A549 (cell line): ENCODE measurements around the gene CDIPT. TPM values are rescaled to one million over a fixed set of nuclear protein-coding genes. Genes with fewer than 3 reads are reported as not detected.

Experiments used
- ATAC-seq, 2 experiments: fragments of 200-7000 bp in 1 of 2; fragments of >200 bp in 1 of 2; cut with Nextera tagmentation in 1 of 2; cut with Tn5 transposase in 1 of 2; 3 replicates each; pipeline versions ENCODE4 v1.8.0 to v1.9.1; 2018 to 2020; ENCODE audit warnings: mild to moderate bottlenecking in 1 of 2, moderate library complexity in 1 of 2
- CTCF ChIA-PET: fragments of 300-600 bp; sonication (Branson Sonifier 250); formaldehyde crosslinking; extraction: SDS; loops from one replicate; lab custom pipeline; 2021; ENCODE audit warnings: antibody characterized with exemption, inconsistent platforms; lab: Yijun Ruan, JAX
- POLR2A ChIA-PET: fragments of 350-600 bp; formaldehyde crosslinking; extraction: SDS; loops from one replicate; lab custom pipeline; 2021; ENCODE audit warnings: antibody characterized with exemption, inconsistent platforms; lab: Yijun Ruan, JAX
- DNase-seq, 2 experiments: peaks; one replicate each; pipeline versions ENCODE4 v3.0.0 to v3.0.0-alpha.2; 2011 to 2016; ENCODE audit warnings: low read depth in 1 of 2, low spot score in 1 of 2
- FAIRE-seq: peaks from 2 replicates; lab custom pipeline; 2011; peaks lifted over from hg19 to GRCh38; lab: Jason Lieb, UNC
- H3K27ac ChIP-seq, 2 experiments: fragments of >200 bp; sonication (Bioruptor Twin); formaldehyde crosslinking; 3 replicates each; pipeline ENCODE4 v1.5.1; 2016 to 2017
- H3K4me1 ChIP-seq: fragments of >200 bp; sonication (Bioruptor Twin); formaldehyde crosslinking; 3 replicates; pipeline ENCODE4 v1.6.1; 2016
- H3K4me2 ChIP-seq: fragments of >200 bp; sonication (Bioruptor Twin); formaldehyde crosslinking; 3 replicates; pipeline ENCODE4 v1.6.1; 2016
- H3K4me3 ChIP-seq: fragments of >200 bp; sonication (Bioruptor Twin); formaldehyde crosslinking; 3 replicates; pipeline ENCODE4 v1.5.1; 2016
- H3K9me3 ChIP-seq: fragments of >200 bp; sonication (Bioruptor Twin); formaldehyde crosslinking; 3 replicates; pipeline ENCODE4 v1.6.1; 2016
- BCL3 ChIP-seq: fragments of >200 bp; sonication (Bioruptor Twin); formaldehyde crosslinking; IDR thresholded peaks from 3 replicates; pipeline ENCODE4 v1.6.1; 2016
- BHLHE40 ChIP-seq: IDR thresholded peaks from 2 replicates; pipeline ENCODE4 v1.6.1; 2012; ENCODE audit warnings: low read depth, low read length, inconsistent platforms
- CBX2 ChIP-seq: fragments of 200-600 bp; sonication (generic); IDR thresholded peaks from 2 replicates; pipeline ENCODE4 v1.6.1; 2016; ENCODE audit warnings: low read depth, mild to moderate bottlenecking, borderline replicate concordance
- CEBPB ChIP-seq, 2 experiments: fragments of >200 bp in 1 of 2; sonication (Bioruptor Twin) in 1 of 2; formaldehyde crosslinking in 1 of 2; IDR thresholded peaks; 2 replicates each; pipeline ENCODE4 v1.6.1; 2012 to 2016
- E2F6 ChIP-seq: IDR thresholded peaks from 2 replicates; pipeline ENCODE4 v1.6.1; 2012; ENCODE audit warnings: low read depth, borderline replicate concordance
- EHMT2 ChIP-seq: fragments of 200-600 bp; sonication (generic); IDR thresholded peaks from 2 replicates; pipeline ENCODE4 v1.6.1; 2016; ENCODE audit warnings: antibody characterized with exemption, low read depth, mild to moderate bottlenecking, moderate library complexity
- EP300 ChIP-seq, 2 experiments: fragments of >200 bp; sonication (Bioruptor Twin); formaldehyde crosslinking; IDR thresholded peaks; 2 replicates in 1 of 2; 3 replicates in 1 of 2; pipeline ENCODE4 v1.6.1; 2016 to 2017
- ESRRA ChIP-seq: fragments of 150-350 bp; IDR thresholded peaks from 2 replicates; pipeline ENCODE4 v1.6.1; 2014; ENCODE audit warnings: mild to moderate bottlenecking, low read length, borderline replicate concordance
- FOXS1 ChIP-seq: fragments of 250-450 bp; sonication (Bioruptor Pico); IDR thresholded peaks from 2 replicates; pipeline ENCODE4 v1.5.0; 2020; ENCODE audit warnings: mild to moderate bottlenecking, moderate library complexity
- HES2 ChIP-seq: fragments of >200 bp; sonication (Bioruptor Twin); formaldehyde crosslinking; IDR thresholded peaks from 2 replicates; pipeline ENCODE4 v1.6.1; 2016
- HOXB5 ChIP-seq: fragments of 250-450 bp; sonication (Bioruptor Pico); IDR thresholded peaks from 2 replicates; pipeline ENCODE4 v1.5.0; 2020; ENCODE audit warnings: mild to moderate bottlenecking, moderate library complexity
- JUN ChIP-seq, 2 experiments: fragments of >200 bp; sonication (Bioruptor Twin); formaldehyde crosslinking; IDR thresholded peaks; 2 replicates in 1 of 2; 3 replicates in 1 of 2; pipeline ENCODE4 v1.6.1; 2016 to 2017
- KDM1A ChIP-seq: fragments of 200-600 bp; sonication (generic); IDR thresholded peaks from 2 replicates; pipeline ENCODE4 v1.6.1; 2016; ENCODE audit warnings: low read depth, mild to moderate bottlenecking
- MAZ ChIP-seq: fragments of 150-350 bp; IDR thresholded peaks from 2 replicates; pipeline ENCODE4 v1.6.1; 2014; ENCODE audit warnings: antibody characterized with exemption, low read depth, low read length, borderline replicate concordance
- MYC ChIP-seq: IDR thresholded peaks from 2 replicates; pipeline ENCODE4 v1.6.1; 2012; ENCODE audit warnings: mild to moderate bottlenecking, inconsistent platforms, low read length, improper control_type of control experiment, borderline replicate concordance
- NFE2L2 ChIP-seq: fragments of 150-350 bp; conservative IDR thresholded peaks from 2 replicates; pipeline ENCODE4 v1.6.1; 2014; ENCODE audit warnings: low read length
- POLR2A ChIP-seq: IDR thresholded peaks from 2 replicates; pipeline ENCODE4 v1.6.1; 2012; ENCODE audit warnings: mild to moderate bottlenecking, low read length
- RAD21 ChIP-seq, 2 experiments: fragments of >200 bp in 1 of 2; sonication (Bioruptor Twin) in 1 of 2; formaldehyde crosslinking in 1 of 2; IDR thresholded peaks in 1 of 2; conservative IDR thresholded peaks in 1 of 2; 2 replicates in 1 of 2; 3 replicates in 1 of 2; pipeline ENCODE4 v1.6.1; 2012 to 2018; ENCODE audit warnings: inconsistent platforms in 1 of 2
- RCOR1 ChIP-seq: fragments of 150-350 bp; IDR thresholded peaks from 2 replicates; pipeline ENCODE4 v1.6.1; 2014; ENCODE audit warnings: antibody characterized with exemption, low read length, low read depth
- RNF2 ChIP-seq: fragments of 200-600 bp; sonication (generic); IDR thresholded peaks from 2 replicates; pipeline ENCODE4 v1.6.1; 2016; ENCODE audit warnings: low read depth, mild to moderate bottlenecking, antibody characterized with exemption, moderate library complexity, borderline replicate concordance
- SMC3 ChIP-seq: fragments of >200 bp; sonication (Bioruptor Twin); formaldehyde crosslinking; IDR thresholded peaks from 3 replicates; pipeline ENCODE4 v1.6.1; 2018; ENCODE audit warnings: inconsistent platforms
- TFCP2L1 ChIP-seq: fragments of 250-450 bp; sonication (Bioruptor Pico); IDR thresholded peaks from 2 replicates; pipeline ENCODE4 v1.5.0; 2021; ENCODE audit warnings: mild to moderate bottlenecking
- TP53 ChIP-seq: fragments of 250-450 bp; sonication (Bioruptor Pico); IDR thresholded peaks from 2 replicates; pipeline ENCODE4 v1.5.0; 2021; ENCODE audit warnings: mild to moderate bottlenecking, moderate library complexity
- USF2 ChIP-seq: fragments of 450-650 bp; IDR thresholded peaks from 2 replicates; pipeline ENCODE4 v1.6.1; 2014; ENCODE audit warnings: antibody characterized with exemption
- WGBS: methylation state at CpG from one replicate; pipeline ENCODE4 v1.1.6; 2017; ENCODE audit errors: missing lambda C conversion rate; 5-methylcytosine and 5-hydroxymethylcytosine counted together
- polyA plus RNA-seq, 4 experiments: library from polyadenylated mRNA; depleted of rRNA in 3 of 4; stranded (reverse); fragments of >200 nt; fragmentation: RNase III in 1 of 4; extraction: RNeasy Plus Mini Kit Qiagen cat#74134 plus additional on column Dnase treatment in 1 of 4; gene quantifications; 2 replicates in 3 of 4; 3 replicates in 1 of 4; pipeline ENCODE4 v1.2.3, GENCODE V29; 2011 to 2017
- TF ChIP-seq, protein P1 (sequence below): IDR thresholded peaks from 2 replicates; pipeline ENCODE4 v1.6.1; 2012
- TF ChIP-seq, protein P2 (sequence below): fragments of 250-450 bp; sonication (Bioruptor Pico); IDR thresholded peaks from 2 replicates; pipeline ENCODE4 v1.5.0; 2020; ENCODE audit warnings: low read depth, mild to moderate bottlenecking, moderate library complexity

The CDIPT gene
- polyA plus RNA-seq, 2 of the 4 experiments (the other 2 are of a cell fraction): 64.0 to 72.1 TPM

DNA sequence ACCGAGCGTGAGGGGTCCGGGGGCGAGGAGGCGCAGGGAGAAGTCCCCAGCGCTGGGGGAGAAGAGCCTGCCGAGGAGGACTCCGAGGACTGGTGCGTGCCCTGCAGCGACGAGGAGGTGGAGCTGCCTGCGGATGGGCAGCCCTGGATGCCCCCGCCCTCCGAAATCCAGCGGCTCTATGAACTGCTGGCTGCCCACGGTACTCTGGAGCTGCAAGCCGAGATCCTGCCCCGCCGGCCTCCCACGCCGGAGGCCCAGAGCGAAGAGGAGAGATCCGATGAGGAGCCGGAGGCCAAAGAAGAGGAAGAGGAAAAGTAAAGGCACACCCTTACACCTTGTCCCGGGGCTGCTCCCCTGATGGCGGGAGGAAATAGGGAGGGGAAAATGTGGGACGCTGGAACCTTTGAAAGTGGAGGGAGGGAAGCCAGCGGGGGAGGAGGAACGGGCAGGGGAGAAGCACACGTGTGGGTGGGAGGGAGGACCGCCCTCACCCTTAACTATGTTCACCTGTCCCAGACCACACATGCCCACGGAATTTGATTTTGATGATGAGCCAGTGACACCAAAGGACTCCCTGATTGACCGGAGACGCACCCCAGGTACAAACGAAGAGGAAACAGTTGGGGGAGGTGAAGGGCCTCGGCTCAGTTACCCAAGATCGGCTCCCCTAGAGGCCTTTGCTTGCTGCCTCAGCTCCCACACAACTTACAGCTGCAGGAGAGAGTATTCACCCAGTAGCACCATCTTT lies 46.2 kb downstream of the CDIPT start:
- Histone ChIP-seq H3K9me3 (no peaks in the 10 kb centered on the region), H3K4me2 (peak overlapping the region; percentile 97), H3K4me1 (peaks cover 46% of the 10 kb centered on the region), H3K27ac (peak overlapping the region; percentile 98 to 99), H3K4me3 (peak overlapping the region; percentile 92)
- peak; percentile 67 to 71 for DNase-seq
- ChIA-PET POLR2A (interaction anchor here (0.7 to 2.1 kb wide), 3 partner anchors 11 to 32 kb away, joined by 3 to 13 read pairs (median 4); partner anchors contain the start of genes KIF22 and MAZ), CTCF (interaction anchor here (0.6 to 24.4 kb wide), 15 partner anchors 9 to 189 kb away, joined by 3 to 568 read pairs (median 4); partner anchors contain the start of genes ASPHD1, KIF22 and MAZ)
- 2% methylated on average over 34 of the region's 37 CpGs for WGBS
- peak; percentile 46 to 68 for ATAC-seq
- no peak for FAIRE-seq
- no peak for TF ChIP-seq RNF2
- TF ChIP-seq CEBPB (IDR thresholded peaks at IDR 0.05): 0 out of 4 replicates have a peak, but pooled peaks of 1 of the 2 experiments have one; percentile 5
- no peak for TF ChIP-seq TP53 (CRISPR knock-in tag)
- peak; percentile 45; the same call in 1 of the 2 replicates for TF ChIP-seq POLR2A
- TF ChIP-seq CBX2: no peak
- TF ChIP-seq, protein P1, sequence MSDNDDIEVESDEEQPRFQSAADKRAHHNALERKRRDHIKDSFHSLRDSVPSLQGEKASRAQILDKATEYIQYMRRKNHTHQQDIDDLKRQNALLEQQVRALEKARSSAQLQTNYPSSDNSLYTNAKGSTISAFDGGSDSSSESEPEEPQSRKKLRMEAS: peak; percentile 81; the same call in 1 of the 2 replicates
- TF ChIP-seq RAD21 (conservative IDR thresholded peaks at IDR 0.05 in 1 of 2, IDR thresholded peaks at IDR 0.05 in 1 of 2): 0 out of 5 replicates have a peak, but pooled peaks of 1 of the 2 experiments have one; percentile 8
- no peak for TF ChIP-seq SMC3
- 0 out of 3 replicates have a peak, but pooled peaks have one; percentile 20 for TF ChIP-seq BCL3
- TF ChIP-seq E2F6: peak; percentile 55; the same call in 1 of the 2 replicates

- H3K4me3 ChIP-seq: peak within 1 kb of the TSS; percentile 92
- H3K4me2 ChIP-seq: peak within 1 kb of the TSS; percentile 97
- ATAC-seq: peak; percentile 49 to 72
- ChIA-PET POLR2A (interaction anchor here (0.6 to 2.1 kb wide), 8 partner anchors 8 to 867 kb away, joined by 3 to 14 read pairs (median 5); partner anchors contain the start of genes ALDOA, KIF22 and MAZ), CTCF (interaction anchor here (0.5 to 24.4 kb wide), 27 partner anchors 9 to 268 kb away, joined by 3 to 568 read pairs (median 4); partner anchors contain the start of genes ASPHD1, KIF22, MAZ and TMEM219)
- H3K27ac ChIP-seq: peak within 1 kb of the TSS; percentile 98 to 99
- DNase-seq: peak; percentile 95 to 100
- WGBS: 1% methylated on average over 44 of the region's 70 CpGs
- FAIRE-seq: peak; percentile 84
- no peaks in the 10 kb centered on the region for H3K9me3 ChIP-seq
- peaks cover 39% of the 10 kb centered on the region for H3K4me1 ChIP-seq
- TF ChIP-seq FOXS1 (CRISPR knock-in tag) (no peak), TFCP2L1 (CRISPR knock-in tag) (0 out of 2 replicates have a peak, but pooled peaks have one; percentile 43), RAD21 (conservative IDR thresholded peaks at IDR 0.05 in 1 of 2, IDR thresholded peaks at IDR 0.05 in 1 of 2) (peak; percentile 51 to 68), MYC (peak; percentile 89), EP300 (IDR thresholded peaks at IDR 0.05) (no peak), KDM1A (no peak), RCOR1 (no peak), CEBPB (IDR thresholded peaks at IDR 0.05) (no peak), NFE2L2 (no peak), USF2 (no peak), MAZ (no peak), SMC3 (peak; percentile 70), EHMT2 (no peak), BCL3 (0 out of 3 replicates have a peak, but pooled peaks have one; percentile 55), HOXB5 (peak; percentile 52; the same call in 1 of the 2 replicates), HES2 (no peak), JUN (IDR thresholded peaks at IDR 0.05) (peak; percentile 80 to 85; a peak in 2 of 5 replicates), BHLHE40 (no peak), POLR2A (peak; percentile 88), ESRRA (no peak)
- TF ChIP-seq, protein P1: peak; percentile 93
- TF ChIP-seq, protein P2, sequence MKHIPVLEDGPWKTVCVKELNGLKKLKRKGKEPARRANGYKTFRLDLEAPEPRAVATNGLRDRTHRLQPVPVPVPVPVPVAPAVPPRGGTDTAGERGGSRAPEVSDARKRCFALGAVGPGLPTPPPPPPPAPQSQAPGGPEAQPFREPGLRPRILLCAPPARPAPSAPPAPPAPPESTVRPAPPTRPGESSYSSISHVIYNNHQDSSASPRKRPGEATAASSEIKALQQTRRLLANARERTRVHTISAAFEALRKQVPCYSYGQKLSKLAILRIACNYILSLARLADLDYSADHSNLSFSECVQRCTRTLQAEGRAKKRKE: no peak
Observed at GRCh38 chr16:29815793-29816693, 47.0 kb downstream of the CDIPT start, which contains the start of gene PAGR1. Gene PAGR1, plus strand, starts transcription at chr16:29816152. Its CDS starts 374 bp downstream, at chr16:29816526.
